ENCODE measurements around the gene SLC35F1.

SLC35F1 gene

DNA sequence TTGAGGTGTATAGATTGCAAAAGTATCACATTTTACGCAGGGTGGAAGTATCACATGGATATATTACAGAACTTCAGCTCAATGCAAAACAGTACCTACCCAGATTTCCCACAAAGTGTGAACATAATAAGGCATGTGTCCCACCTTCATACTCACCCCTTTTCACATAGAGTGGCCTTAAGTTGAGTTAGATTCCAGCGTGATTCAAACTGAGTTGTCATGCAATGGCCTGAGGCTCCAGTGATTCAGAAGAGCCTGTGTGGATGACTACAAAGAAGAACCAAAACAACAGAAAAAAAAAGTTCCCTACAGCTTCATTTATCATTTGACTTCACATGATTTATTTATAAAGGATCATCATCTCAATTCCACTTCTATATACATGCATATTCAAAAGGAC is 309.7 kb downstream of the SLC35F1 start:
- no peak overlapping the region for H3K4me3 ChIP-seq (ENCODE audit: low read depth, low read length)
- TF ChIP-seq, protein P1, sequence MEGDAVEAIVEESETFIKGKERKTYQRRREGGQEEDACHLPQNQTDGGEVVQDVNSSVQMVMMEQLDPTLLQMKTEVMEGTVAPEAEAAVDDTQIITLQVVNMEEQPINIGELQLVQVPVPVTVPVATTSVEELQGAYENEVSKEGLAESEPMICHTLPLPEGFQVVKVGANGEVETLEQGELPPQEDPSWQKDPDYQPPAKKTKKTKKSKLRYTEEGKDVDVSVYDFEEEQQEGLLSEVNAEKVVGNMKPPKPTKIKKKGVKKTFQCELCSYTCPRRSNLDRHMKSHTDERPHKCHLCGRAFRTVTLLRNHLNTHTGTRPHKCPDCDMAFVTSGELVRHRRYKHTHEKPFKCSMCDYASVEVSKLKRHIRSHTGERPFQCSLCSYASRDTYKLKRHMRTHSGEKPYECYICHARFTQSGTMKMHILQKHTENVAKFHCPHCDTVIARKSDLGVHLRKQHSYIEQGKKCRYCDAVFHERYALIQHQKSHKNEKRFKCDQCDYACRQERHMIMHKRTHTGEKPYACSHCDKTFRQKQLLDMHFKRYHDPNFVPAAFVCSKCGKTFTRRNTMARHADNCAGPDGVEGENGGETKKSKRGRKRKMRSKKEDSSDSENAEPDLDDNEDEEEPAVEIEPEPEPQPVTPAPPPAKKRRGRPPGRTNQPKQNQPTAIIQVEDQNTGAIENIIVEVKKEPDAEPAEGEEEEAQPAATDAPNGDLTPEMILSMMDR (IDR thresholded peaks at IDR 0.05; ENCODE audit: borderline replicate concordance, insufficient read depth, low read depth, low read length), result no peak

DNA sequence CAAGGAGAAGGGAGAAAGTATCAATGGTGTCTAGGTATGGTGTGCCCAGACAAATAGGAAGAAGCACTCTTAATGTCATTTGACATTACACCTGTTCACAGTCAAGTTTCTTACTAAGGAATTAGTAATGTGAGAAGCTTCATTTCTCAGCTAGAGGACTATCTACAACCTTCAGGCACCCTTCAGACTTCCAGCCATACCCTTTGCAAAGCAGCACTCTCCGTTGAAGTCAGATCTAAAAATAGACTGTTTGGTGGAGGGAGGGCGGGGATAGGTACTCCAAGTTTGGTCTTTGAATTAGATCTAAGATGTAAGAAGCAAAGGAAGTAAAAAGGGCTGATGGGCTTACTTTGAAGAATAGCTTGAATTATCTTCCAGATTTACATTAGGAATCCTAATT is 311.1 kb downstream of the SLC35F1 start:
- H3K4me3 ChIP-seq (ENCODE audit: low read depth, low read length), result no peak overlapping the region
- TF ChIP-seq, protein P1 (IDR thresholded peaks at IDR 0.05; ENCODE audit: borderline replicate concordance, insufficient read depth, low read depth, low read length), result no peak

DNA sequence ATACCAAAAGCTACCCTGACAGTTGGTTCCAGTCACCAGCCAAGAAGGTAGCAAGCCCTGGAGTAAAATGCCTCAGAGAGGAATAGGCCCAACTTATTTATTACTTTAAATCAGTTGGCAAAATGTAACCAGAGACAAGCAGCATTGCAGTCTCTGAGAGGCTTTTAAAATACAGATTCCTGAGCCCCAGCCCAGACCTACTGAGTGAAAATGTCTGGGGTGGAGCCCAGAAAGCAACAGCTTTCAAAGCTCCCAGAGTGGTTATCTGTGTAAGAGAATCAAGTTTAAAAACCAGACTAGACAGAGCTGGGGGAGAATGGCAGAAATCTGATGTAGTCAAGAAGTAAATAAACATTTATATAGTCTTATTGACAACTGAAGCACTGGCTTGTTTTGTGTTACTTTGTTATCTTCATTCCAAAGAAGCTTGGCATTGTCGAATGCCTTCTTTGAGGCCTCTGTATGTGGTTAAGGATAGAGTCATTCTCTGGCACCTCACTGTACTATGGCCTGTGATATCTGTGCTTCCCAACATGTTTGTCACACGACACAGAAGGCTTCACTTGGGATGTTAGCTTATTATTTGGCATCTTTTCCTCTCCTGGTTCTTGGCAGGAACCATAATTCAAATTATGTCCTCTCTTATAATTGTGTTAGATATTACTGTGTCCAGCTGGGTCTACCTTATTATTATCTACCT is 313.5 kb downstream of the SLC35F1 start:
- no peak overlapping the region for H3K4me3 ChIP-seq (ENCODE audit: low read depth, low read length)
- TF ChIP-seq, protein P1 (IDR thresholded peaks at IDR 0.05; ENCODE audit: borderline replicate concordance, insufficient read depth, low read depth, low read length), result no peak

DNA sequence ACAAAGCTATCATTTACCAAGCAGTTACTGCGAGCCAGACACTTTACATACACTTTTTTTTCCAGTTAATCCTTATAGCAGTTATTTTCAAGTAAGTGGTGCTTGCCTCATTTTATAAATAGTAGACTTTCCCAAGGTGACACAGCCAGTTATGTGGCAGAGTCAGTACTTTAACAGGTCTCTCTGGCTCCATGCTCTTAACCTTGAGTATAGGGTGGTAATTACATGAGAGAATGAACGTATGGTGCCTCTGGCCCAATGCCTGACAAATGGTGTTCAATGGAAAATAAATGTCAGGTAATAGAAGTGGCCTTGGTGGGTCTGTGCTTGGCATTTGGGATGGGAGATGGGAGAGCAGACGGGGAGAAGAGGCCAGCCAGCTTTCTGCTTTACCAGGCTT is 316.3 kb downstream of the SLC35F1 start:
- no peak overlapping the region for H3K4me3 ChIP-seq (ENCODE audit: low read depth, low read length)
- TF ChIP-seq, protein P1 (IDR thresholded peaks at IDR 0.05; ENCODE audit: borderline replicate concordance, insufficient read depth, low read depth, low read length), result no peak

DNA sequence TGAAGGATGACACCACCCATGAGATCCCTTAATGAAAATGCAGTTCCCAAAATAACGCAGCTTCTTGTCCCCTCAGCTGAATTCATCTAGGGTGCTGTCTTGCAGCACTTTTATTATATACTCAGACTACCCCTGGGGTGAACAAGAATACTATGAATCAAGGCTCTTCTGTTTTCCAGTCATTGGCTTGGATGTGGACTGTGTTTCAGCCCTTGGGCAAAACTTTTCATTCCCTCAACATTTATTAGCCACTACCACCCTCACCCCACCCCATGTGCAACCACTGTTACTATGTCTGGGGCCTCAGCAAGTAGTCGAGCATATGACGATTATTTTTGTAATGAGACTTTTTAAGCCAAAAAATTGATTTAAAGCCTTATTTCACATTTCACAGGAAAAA is 321.8 kb downstream of the SLC35F1 start:
- H3K4me3 ChIP-seq (ENCODE audit: low read depth, low read length), result no peak overlapping the region
- TF ChIP-seq, protein P1 (IDR thresholded peaks at IDR 0.05; ENCODE audit: borderline replicate concordance, insufficient read depth, low read depth, low read length), result no peak

DNA sequence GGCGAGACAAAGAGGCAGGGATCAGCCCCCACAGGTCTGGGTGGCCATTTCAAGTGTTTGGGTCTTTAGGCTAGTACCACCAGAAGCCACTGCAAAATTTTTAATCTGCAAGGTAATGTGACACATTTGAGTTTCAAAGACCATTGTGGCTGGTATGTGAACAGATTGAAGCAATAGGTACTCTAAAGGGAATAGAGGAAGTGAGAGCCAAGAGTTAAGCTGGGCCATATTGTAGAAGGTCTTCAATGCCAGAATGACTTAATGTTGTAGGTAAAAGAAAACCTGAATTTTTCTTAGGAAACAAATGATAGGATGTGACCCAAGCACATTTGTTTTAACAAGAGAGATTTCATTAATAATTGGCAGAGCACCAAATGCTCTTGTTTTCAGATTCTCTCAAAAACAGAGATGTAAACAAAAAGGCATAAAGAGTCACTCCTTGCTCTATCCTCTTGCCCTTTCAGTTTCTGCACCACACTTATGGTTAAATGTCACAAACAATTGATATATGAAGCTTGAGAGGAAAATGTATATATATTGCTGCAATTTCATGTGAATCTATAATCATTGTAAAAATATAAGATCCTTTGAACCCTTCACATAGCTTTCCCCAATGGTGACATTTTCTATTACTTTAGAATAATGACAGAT is 333.9 kb downstream of the SLC35F1 start:
- no peak overlapping the region for H3K4me3 ChIP-seq (ENCODE audit: low read depth, low read length)
- TF ChIP-seq, protein P1 (IDR thresholded peaks at IDR 0.05; ENCODE audit: borderline replicate concordance, insufficient read depth, low read depth, low read length), result no peak

DNA sequence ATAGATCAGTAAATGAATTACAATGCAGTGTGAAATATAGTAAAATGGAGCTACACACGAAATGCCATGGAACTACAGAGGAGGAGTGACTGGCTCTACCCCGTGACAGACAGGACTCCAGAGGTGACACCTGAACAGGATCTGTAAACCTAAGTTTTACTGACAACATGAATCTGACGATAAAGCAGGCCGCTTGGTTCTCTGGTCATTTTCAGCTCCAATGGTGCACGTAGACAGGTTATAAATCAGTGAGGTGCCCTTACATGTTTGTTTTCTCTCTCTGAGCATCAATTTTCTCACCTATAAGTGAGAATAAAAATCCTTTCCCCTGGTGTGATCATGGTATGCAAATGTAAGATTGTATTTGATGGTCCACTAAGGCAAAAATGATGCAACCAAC is 339.3 kb downstream of the SLC35F1 start:
- TF ChIP-seq, protein P1 (IDR thresholded peaks at IDR 0.05; ENCODE audit: borderline replicate concordance, insufficient read depth, low read depth, low read length), result no peak

More for the DNA sequence above, 339.3 kb downstream of the SLC35F1 start:
- no peak overlapping the region for H3K4me3 ChIP-seq (ENCODE audit: low read depth, low read length)

Measured in GM12875 (cell line).